KG1 (cell line): ENCODE measurements around the gene BRIP1.
"Not testable (repeated sequence)": the region's sequence is repeated elsewhere in the genome, so short reads cannot be mapped to it uniquely, and the experiment has no call there.

Experiments used
- DNase-seq: peaks from one replicate; lab custom pipeline; 2025; lab: John Stamatoyannopoulos, UW

The BRIP1 gene

DNA sequence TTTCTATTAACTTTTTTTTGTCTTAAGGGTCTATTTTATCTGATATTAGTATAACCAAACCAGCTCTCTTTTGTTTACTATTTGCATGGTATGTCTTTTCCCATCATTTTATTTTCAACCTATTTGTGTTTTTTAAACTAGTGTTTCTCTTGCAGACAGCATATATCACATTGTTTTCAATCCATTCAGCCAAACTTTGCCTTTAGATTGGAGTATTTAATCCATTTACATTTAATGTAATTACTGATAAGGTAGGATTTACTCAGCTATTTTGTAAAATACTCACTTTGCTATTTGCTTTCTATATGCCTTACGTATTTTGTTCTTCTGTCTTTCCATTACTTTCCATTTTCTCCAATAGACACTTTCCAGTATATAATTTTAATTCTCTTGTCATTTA lies 164.3 kb downstream of the BRIP1 start:
- no peak for DNase-seq

DNA sequence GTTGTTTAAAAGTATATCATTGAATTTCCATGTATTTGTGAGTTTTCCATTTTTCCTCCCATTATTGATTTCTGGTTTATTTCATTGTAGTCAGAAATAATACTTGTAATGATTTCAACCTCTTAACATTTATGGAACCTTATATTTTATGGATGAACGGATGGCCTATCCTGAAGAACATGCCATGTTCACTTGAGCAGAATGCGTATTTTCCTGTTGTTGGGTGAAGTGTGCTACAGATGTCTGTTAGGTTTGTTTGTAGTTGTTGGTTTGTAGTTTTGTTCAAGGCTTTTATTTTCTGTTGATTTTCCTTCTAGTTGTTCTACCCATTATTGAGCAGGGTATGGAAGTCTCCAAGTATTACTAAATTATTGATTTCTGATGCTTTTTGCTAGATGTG lies 165.1 kb downstream of the BRIP1 start:
- DNase-seq, result no peak

- DNase-seq, result no peak
Observed at GRCh38 chr17:61695779-61696337, 167.5 kb downstream of the BRIP1 start.

GRCh38 chr17:61694095-61694494 lies 169.2 kb downstream of the BRIP1 start:
- DNase-seq, result no peak

GRCh38 chr17:61689610-61690180 lies 173.6 kb downstream of the BRIP1 start:
- DNase-seq, result no peak

- no peak for DNase-seq
Observed at GRCh38 chr17:61687769-61688168, 175.6 kb downstream of the BRIP1 start.

GRCh38 chr17:61686113-61686512 lies 177.2 kb downstream of the BRIP1 start:
- no peak for DNase-seq

DNA sequence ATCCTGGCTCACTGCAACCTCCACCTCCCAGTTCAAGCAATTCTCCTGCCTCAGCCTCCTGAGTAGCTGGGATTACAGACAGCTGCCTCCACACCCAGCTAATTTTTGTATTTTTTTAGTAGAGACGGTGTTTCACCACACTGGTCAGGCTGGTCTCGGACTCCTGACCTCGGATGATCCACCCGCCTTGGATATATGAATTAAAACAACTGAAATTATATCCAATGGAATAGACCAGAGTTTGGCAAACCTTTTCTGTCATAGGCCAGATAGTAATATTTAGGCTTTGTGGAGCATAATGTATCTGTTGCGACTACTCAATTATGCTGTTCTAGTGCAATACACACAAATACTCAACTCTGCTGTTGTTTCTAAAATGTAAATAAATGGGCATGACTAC lies 178.5 kb downstream of the BRIP1 start:
- DNase-seq, result no peak

DNA sequence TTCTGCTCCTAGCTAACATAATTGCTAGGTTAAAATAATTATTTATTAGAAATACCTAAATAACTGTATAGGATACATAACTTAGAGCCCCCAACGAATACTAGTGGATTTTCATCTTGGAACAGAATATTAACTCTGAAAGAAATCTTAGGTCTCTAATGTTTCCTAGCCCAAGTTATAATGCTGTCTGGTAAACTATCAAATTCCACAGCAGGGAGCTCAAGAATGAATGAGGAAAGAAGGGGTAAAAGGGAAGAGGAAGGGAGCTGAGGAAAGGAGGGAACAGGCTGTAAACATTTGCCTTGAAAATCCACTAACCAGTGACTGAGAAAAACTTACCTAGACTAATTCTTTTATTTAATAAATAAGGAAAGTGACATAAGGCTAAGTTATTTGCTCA lies 179.2 kb downstream of the BRIP1 start:
- no peak for DNase-seq

GRCh38 chr17:61683466-61683865 lies 179.9 kb downstream of the BRIP1 start:
- DNase-seq, result no peak

DNA sequence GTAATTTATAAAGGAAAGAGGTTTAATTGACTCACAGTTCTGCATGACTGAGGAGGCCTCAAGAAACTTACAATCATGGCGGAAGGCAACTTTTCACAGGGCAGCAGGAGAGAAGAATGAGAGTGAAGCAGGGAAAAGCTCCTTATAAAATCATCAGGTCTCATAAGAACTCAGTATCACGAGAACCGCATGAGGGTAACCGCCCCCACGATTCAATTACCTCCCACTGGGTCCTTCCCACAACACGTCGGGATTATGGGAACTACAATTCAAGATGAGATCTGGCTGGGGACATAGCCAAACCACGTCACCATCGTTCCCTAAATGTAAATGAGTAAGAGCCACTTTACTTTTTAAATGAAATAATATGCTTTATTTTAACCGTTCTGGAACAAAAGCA lies 182.4 kb downstream of the BRIP1 start:
- DNase-seq, result no peak

- DNase-seq, result no peak
Observed at GRCh38 chr17:61678339-61678738, 185.0 kb downstream of the BRIP1 start.

GRCh38 chr17:61677150-61677811 lies 186.0 kb downstream of the BRIP1 start:
- not testable (repeated sequence) for DNase-seq

DNA sequence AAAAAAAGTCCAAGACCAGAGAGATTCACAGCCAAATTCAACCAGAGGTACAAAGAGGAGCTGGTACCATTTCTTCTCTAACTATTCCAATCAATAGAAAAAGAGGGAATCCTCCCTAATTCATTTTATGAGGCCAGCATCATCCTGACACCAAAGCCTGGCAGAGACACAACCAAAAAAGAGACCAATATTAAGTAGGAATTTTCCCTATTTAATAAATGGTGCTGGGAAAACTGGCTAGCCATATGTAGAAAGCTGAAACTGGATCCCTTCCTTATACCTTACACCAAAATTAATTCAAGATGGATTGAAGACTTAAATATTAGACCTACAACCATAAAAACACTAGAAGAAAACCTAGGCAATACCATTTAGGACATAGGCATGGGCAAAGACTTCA lies 186.8 kb downstream of the BRIP1 start:
- not testable (repeated sequence) for DNase-seq

DNA sequence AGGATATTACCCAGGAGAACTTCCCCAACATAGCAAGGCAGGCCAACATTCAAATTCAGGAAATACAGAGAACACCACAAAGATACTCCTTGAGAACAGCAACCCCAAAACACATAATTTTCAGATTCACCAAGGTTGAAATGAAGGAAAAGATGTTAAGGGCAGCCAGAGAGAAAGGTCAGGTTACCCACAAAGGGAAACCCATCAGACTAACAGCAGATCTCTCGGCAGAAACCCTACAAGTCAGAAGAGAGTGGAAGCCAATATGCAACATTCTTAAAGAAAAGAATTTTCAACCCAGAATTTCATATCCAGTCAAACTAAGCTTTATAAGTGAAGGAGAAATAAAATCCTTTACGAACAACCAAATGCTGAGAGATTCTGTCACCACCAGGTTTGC lies 188.7 kb downstream of the BRIP1 start:
- DNase-seq, result not testable (repeated sequence)

DNA sequence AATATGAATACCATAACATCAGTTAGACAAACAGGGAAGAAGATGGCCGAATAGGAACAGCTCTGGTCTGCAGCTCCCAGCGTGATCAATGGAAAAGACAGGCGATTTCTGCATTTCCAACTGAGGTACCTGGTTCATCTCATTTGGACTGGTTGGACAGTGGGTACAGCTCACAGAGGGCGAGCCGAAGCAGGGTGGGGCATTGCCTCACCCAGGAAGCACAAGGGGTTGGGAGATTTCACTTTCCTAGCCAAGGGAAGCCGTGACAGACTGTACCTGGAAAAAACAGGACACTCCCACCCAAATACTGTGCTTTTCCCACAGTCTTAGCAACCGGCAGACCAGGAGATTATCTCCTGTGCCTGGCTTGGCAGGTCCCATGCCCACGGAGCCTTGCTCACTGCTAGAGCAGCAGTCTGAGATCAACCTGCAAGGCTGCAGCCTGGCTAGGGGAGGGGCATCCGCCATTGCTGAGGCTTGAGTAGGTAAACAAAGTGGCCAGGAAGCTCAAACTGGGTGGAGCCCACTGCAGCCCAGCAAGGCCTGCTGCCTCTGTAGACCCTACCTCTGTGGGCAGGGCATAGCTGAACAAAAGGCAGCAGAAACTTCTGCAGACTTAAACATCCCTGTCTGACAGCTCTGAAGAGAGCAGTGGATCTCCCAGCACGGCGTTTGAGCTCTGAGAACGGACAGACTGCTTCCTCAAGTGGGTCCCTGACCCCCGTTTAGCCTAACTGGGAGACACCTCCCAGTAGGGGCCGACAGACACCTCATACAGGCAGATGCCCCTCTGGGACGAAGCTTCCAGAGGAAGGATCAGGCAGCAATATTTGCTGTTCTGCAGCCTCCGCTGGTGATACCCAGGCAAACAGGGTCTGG lies 190.1 kb downstream of the BRIP1 start:
- not testable (repeated sequence) for DNase-seq

- DNase-seq, result no peak
Observed at GRCh38 chr17:61672140-61672539, 191.2 kb downstream of the BRIP1 start.

GRCh38 chr17:61670691-61671090 lies 192.6 kb downstream of the BRIP1 start:
- DNase-seq, result no peak

DNA sequence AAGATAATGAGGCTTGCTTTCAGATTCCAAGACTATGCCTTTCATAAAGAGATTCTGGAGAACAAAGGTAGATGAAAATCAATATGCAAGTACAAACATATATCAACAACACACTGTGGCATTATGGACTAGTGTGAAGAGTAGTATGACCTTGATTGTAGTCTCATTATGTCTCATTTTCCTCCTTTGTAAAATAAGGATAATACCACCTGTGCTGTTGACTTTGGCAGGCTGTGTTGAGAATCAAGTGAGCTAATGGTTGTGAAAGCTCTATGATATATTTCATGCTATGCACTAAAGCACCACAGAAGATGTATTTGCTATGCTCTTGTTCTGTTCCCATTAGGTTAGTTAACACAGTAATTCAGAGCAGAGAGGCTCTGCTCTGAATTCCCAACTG lies 193.8 kb downstream of the BRIP1 start:
- DNase-seq, result no peak

DNA sequence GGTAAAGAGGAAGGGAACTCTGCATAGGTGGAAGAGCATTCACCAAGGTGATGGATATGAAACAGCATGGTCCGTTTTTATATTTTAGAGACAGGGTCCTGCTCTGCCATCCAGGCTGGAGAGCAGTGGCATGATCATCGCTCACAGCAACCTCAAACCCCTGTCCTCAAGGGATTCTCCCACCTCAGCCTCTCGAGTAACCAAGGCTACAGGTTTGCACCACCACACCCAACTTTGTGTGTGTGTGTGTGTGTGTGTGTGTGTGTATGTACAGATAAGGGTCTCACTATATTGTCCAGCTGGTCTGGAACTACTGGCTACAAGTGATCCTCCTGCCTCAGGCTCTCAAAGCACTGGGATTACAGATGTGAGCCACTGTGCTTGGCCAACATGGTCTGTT lies 194.8 kb downstream of the BRIP1 start:
- no peak for DNase-seq

DNA sequence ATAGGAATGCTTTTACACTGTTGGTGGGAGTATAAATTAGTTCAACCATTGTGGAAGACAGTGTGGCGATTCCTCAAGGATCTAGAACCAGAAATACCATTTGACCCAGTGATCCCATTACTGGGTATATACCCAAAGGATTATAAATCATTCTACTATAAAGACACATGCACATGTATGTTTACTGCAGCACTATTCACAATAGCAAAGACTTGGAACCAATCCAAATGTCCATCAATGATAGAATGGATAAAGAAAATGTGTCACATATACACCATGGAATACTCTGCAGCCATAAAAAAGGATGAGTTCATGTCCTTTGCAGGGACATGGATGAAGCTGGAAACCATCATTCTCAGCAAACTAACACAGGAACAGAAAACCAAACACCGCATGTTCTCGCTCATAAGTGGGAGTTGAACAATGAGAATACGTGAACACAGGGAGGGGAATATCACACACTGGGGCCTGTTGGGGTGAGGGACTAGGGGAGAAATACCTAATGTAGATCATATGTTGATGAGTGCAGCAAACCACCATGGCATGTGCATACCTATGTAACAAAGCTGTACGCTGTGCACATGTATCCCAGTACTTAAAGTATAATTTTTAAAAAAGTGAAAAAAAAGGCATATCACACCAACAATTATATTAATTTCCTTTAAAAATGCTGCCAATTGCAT lies 196.8 kb downstream of the BRIP1 start:
- not testable (repeated sequence) for DNase-seq

- no peak for DNase-seq
Observed at GRCh38 chr17:61663310-61663709, 200.0 kb downstream of the BRIP1 start.
